T-helper 1 cell treated with Interleukin-12 subunit alpha and Interleukin-12 subunit beta and Interleukin-4 antibody, amounts not matched to agents 30 μg/mL and 1 μg/mL, for 36 hours (primary cell): ENCODE measurements around the gene DNAH8.

ENCODE experiments used
- H3K27ac Mint-ChIP-seq: one replicate; pipeline ENCODE4 v1.8.0; 2021; ENCODE audit warnings: mild to moderate bottlenecking, mixed read lengths
- H3K27me3 Mint-ChIP-seq: one replicate; pipeline ENCODE4 v1.8.0; 2021; ENCODE audit warnings: low read depth, mixed read lengths
- H3K36me3 Mint-ChIP-seq: one replicate; pipeline ENCODE4 v1.8.0; 2021; ENCODE audit warnings: low read depth, mixed read lengths
- H3K4me1 Mint-ChIP-seq: one replicate; pipeline ENCODE4 v1.8.0; 2021; ENCODE audit warnings: low read depth, mixed read lengths
- H3K4me3 Mint-ChIP-seq: one replicate; pipeline ENCODE4 v1.8.0; 2021; ENCODE audit warnings: mild to moderate bottlenecking, moderate library complexity, mixed read lengths
- H3K9me3 Mint-ChIP-seq: one replicate; pipeline ENCODE4 v1.8.0; 2021; ENCODE audit warnings: mixed read lengths

DNAH8 gene

GRCh38 chr6:38715016-38715689 lies at the start of gene DNAH8:
Gene DNAH8, plus strand, starts transcription at chr6:38715311. Its CDS starts 7,499 bp downstream, at chr6:38722810.
- no peaks in the 10 kb centered on the region for H3K36me3 Mint-ChIP-seq
- peaks cover 23% of the 10 kb centered on the region for H3K27me3 Mint-ChIP-seq
- peak within 1 kb of the TSS; percentile 94 for H3K27ac Mint-ChIP-seq
- no peaks in the 10 kb centered on the region for H3K9me3 Mint-ChIP-seq
- peak within 1 kb of the TSS; percentile 53 for H3K4me3 Mint-ChIP-seq
- H3K4me1 Mint-ChIP-seq: peaks cover 30% of the 10 kb centered on the region

DNA sequence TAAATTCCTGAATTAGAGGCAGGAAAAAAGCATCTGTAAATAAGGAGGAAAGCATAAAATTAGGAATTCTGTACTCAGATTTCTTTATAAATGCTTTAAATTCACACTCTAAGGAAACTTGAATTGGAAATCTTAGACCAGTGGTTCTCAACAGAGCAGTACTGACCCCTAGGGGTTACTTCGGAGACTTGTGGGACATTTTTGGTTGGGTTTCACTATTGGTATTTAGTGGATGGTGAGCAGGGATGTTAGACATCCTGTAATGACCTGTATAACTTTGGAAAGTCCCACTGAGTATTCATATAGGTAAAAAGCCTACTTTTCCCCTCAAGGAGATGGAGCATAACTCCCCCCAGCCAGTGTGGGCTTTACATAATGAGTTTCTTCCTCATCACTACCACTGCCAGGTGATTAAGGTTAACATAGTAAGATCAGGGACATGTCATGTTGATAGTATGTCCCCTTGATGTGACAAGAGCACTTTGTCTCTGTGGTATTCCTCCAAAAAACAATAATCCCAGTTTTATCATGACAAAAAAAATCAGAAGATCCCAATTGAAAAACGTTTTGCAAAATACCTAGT lies 43.1 kb upstream of the DNAH8 start:
- Mint-ChIP-seq H3K4me3 (no peak overlapping the region), H3K4me1 (peaks cover 26% of the 10 kb centered on the region), H3K27me3 (no peaks in the 10 kb centered on the region), H3K27ac (no peak overlapping the region), H3K9me3 (no peaks in the 10 kb centered on the region), H3K36me3 (peaks cover 28% of the 10 kb centered on the region)

GRCh38 chr6:38673397-38674165 lies 41.5 kb upstream of the DNAH8 start:
- H3K27me3 Mint-ChIP-seq: no peaks in the 10 kb centered on the region
- peak overlapping the region; percentile 54 for H3K27ac Mint-ChIP-seq
- no peak overlapping the region for H3K4me3 Mint-ChIP-seq

DNA sequence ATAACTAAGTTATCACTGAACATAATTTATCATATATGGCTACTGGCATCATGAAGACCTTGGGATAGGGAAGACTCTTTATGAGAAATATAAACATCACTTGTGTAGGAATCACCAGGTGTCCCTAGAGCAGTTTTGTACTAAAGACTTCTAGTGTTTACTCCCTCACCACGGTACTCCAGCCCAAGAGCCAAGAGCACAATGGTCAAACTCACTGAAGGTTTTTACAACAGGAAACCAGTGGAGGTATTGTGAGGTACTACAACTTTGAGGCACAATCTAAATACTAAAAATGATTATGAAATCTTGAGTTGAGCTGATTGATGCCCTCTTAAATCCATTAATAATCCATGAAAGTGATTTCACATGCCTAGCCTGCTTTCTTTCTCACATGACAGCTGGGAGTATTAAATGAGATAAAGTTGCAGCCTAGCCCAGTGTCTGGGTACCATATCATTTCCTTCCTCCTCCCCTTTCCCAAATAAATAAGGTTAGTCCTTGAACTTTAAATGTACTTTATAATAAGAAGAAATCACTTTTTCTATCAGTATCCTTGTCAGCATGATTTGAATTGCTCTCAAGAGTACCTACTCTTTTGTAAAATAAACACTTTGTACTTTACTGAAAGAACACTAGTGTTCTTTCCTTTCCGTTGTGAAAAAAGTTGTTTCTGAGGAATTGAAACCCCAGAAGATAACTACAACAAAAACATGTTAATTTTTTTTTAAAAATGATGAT lies 38.7 kb upstream of the DNAH8 start:
- Mint-ChIP-seq H3K4me1 (peaks cover 28% of the 10 kb centered on the region), H3K36me3 (peaks cover 44% of the 10 kb centered on the region), H3K9me3 (no peaks in the 10 kb centered on the region), H3K27ac (peak overlapping the region; percentile 53), H3K4me3 (no peak overlapping the region), H3K27me3 (no peaks in the 10 kb centered on the region)

More at GRCh38 chr6:38673397-38674165, 41.5 kb upstream of the DNAH8 start:
- H3K4me1 Mint-ChIP-seq: peaks cover 28% of the 10 kb centered on the region
- H3K9me3 Mint-ChIP-seq: no peaks in the 10 kb centered on the region
- H3K36me3 Mint-ChIP-seq: peaks cover 37% of the 10 kb centered on the region

DNA sequence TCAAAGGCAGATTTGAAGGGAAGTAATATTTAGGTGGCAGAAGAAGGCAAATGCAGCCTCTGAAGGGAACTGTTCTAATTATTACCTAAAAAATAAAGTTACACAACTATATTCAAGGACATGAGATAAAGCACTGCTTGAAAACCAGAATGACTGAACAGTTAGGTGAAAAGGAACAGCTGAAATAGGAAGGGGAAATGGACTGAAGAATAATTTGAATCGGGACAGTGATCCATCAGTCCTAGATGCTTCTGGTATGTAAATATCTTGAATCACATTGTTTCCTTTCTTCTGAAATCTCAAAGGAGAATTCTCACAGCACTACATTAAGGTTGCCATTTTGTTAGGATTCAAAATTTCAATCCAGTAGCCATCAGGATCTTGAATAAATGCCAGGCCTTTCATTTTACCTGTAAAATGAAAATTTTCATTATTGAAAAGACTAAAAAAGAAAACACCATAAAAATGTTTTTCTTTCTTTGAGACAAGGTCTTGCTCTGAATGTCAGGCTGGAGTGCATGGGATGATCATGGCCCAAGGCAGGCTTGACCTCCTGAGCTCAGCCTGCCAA lies 38.1 kb upstream of the DNAH8 start:
- no peaks in the 10 kb centered on the region for H3K9me3 Mint-ChIP-seq
- H3K4me3 Mint-ChIP-seq: no peak overlapping the region
- H3K27me3 Mint-ChIP-seq: no peaks in the 10 kb centered on the region
- peaks cover 50% of the 10 kb centered on the region for H3K36me3 Mint-ChIP-seq
- H3K4me1 Mint-ChIP-seq: peaks cover 26% of the 10 kb centered on the region
- H3K27ac Mint-ChIP-seq: no peak overlapping the region

- Mint-ChIP-seq H3K27me3 (no peaks in the 10 kb centered on the region), H3K4me1 (peaks cover 21% of the 10 kb centered on the region), H3K36me3 (peaks cover 53% of the 10 kb centered on the region), H3K4me3 (no peak overlapping the region), H3K9me3 (no peaks in the 10 kb centered on the region), H3K27ac (no peak overlapping the region)
Measured at GRCh38 chr6:38678178-38678760, 36.8 kb upstream of the DNAH8 start.

- peaks cover 46% of the 10 kb centered on the region for H3K36me3 Mint-ChIP-seq
- H3K27me3 Mint-ChIP-seq: no peaks in the 10 kb centered on the region
- H3K4me1 Mint-ChIP-seq: peaks cover 12% of the 10 kb centered on the region
- no peak overlapping the region for H3K4me3 Mint-ChIP-seq
- no peak overlapping the region for H3K27ac Mint-ChIP-seq
- H3K9me3 Mint-ChIP-seq: no peaks in the 10 kb centered on the region
Measured at GRCh38 chr6:38679668-38680067, 35.4 kb upstream of the DNAH8 start.

GRCh38 chr6:38681850-38682249 lies 33.3 kb upstream of the DNAH8 start:
- H3K27ac Mint-ChIP-seq: no peak overlapping the region
- peaks cover 34% of the 10 kb centered on the region for H3K36me3 Mint-ChIP-seq
- no peaks in the 10 kb centered on the region for H3K9me3 Mint-ChIP-seq
- no peak overlapping the region for H3K4me3 Mint-ChIP-seq
- no peaks in the 10 kb centered on the region for H3K27me3 Mint-ChIP-seq
- peaks cover 14% of the 10 kb centered on the region for H3K4me1 Mint-ChIP-seq

GRCh38 chr6:38684237-38684636 lies 30.9 kb upstream of the DNAH8 start:
- Mint-ChIP-seq H3K27ac (no peak overlapping the region), H3K9me3 (no peaks in the 10 kb centered on the region), H3K36me3 (peaks cover 31% of the 10 kb centered on the region), H3K4me1 (peaks cover 21% of the 10 kb centered on the region), H3K4me3 (no peak overlapping the region), H3K27me3 (no peaks in the 10 kb centered on the region)

- Mint-ChIP-seq H3K4me1 (peaks cover 24% of the 10 kb centered on the region), H3K36me3 (peaks cover 29% of the 10 kb centered on the region), H3K27me3 (no peaks in the 10 kb centered on the region), H3K9me3 (no peaks in the 10 kb centered on the region), H3K27ac (no peak overlapping the region), H3K4me3 (no peak overlapping the region)
Measured at GRCh38 chr6:38684904-38685303, 30.2 kb upstream of the DNAH8 start.

DNA sequence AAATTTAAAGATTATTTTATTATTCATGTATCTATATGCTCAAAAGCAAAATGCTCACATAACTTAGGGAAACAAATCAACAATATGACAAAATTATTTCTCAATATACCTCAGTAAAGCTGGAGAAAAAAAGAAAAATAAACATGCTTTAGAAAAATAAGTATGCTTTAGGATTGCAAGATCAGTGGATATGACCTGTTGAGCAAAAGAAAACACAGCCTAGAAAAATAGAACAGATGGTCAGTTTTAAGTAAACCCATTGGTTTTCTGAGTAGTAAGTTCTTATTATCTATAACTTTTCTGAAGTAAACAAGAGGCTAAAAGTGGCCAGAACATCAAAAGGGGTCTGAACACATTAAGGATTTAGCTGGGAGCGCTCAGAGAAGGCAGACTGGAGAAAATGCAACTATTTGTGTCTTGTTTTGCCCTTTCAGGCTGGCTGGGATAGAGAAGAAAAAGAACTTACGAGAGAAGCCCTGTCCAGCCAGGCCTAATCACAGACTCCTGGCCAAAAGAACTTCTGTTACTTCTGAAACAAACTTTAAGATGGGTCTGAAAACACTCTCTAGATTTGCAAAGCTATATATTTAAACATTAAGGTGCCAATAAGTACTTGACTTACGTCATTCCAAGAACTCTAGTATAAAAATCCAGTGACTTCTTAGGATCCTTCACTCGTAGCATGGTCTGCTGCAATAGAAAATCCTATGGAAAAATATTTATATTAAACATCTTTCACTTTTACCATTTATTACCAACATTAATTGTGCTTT lies 28.7 kb upstream of the DNAH8 start:
- Mint-ChIP-seq H3K27ac (no peak overlapping the region), H3K27me3 (no peaks in the 10 kb centered on the region), H3K36me3 (peaks cover 24% of the 10 kb centered on the region), H3K4me1 (peaks cover 26% of the 10 kb centered on the region), H3K9me3 (no peaks in the 10 kb centered on the region), H3K4me3 (no peak overlapping the region)

- Mint-ChIP-seq H3K9me3 (no peaks in the 10 kb centered on the region), H3K4me1 (peaks cover 26% of the 10 kb centered on the region), H3K36me3 (peaks cover 18% of the 10 kb centered on the region), H3K4me3 (no peak overlapping the region), H3K27me3 (no peaks in the 10 kb centered on the region), H3K27ac (no peak overlapping the region)
Measured at GRCh38 chr6:38687043-38687353, 28.1 kb upstream of the DNAH8 start.

DNA sequence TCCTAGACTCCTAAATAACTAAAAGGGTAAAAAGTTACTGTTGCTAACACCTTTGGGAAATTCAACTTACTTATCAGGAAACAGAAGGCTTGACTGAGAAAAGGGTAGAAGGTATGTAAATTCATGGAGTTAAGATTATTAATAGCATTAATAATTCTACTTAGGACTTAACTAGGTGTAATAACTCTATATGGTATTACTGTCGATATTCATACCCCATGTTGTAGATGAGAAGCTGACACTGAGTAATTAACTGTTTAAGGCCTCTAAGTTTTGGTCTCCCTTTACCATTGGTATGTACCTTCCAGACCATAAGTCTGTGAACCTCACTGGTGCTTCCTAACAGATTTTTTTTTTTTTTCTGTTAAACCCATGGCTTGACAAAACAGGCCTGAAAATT lies 27.6 kb upstream of the DNAH8 start:
- Mint-ChIP-seq H3K4me1 (peaks cover 26% of the 10 kb centered on the region), H3K9me3 (no peaks in the 10 kb centered on the region), H3K27ac (no peak overlapping the region), H3K27me3 (no peaks in the 10 kb centered on the region), H3K4me3 (no peak overlapping the region), H3K36me3 (peaks cover 18% of the 10 kb centered on the region)
